HepG2 (cell line): Measurements from ENCODE around the gene TBC1D1. TPM values are rescaled to one million over a fixed set of nuclear protein-coding genes. Genes with fewer than 3 reads are reported as not detected.

Source experiments
- ARNT ChIP-seq: fragments of 450-650 bp; IDR thresholded peaks from 2 replicates; pipeline ENCODE4 v1.6.1; 2017
- DNMT1 ChIP-seq: sonication (generic); formaldehyde crosslinking; IDR thresholded peaks from 2 replicates; pipeline ENCODE4 v1.5.1; 2020; ENCODE audit warnings: mild to moderate bottlenecking, missing genetic modification reagents
- GZF1 ChIP-seq: sonication (generic); formaldehyde crosslinking; IDR thresholded peaks from 2 replicates; pipeline ENCODE4 v1.5.1; 2020; ENCODE audit warnings: mild to moderate bottlenecking, missing genetic modification reagents
- KAT8 ChIP-seq: IDR thresholded peaks from 2 replicates; pipeline ENCODE4 v1.6.1; 2016; ENCODE audit warnings: missing genetic modification reagents, missing compliant biosample characterization
- MAFF ChIP-seq: IDR thresholded peaks from 2 replicates; pipeline ENCODE4 v1.6.1; 2011; ENCODE audit warnings: low read depth, low read length, improper control_type of control experiment
- MAFK ChIP-seq, 2 experiments: IDR thresholded peaks in 1 of 2; conservative IDR thresholded peaks in 1 of 2; 2 replicates each; pipeline ENCODE4 v1.6.1; 2011; ENCODE audit warnings: improper control_type of control experiment in 2 of 2, low read length in 2 of 2
- MIER2 ChIP-seq: IDR thresholded peaks from 2 replicates; pipeline ENCODE4 v1.6.1; 2016; ENCODE audit warnings: missing biosample characterization, missing genetic modification reagents
- NFYB ChIP-seq: sonication (generic); formaldehyde crosslinking; IDR thresholded peaks from 2 replicates; pipeline ENCODE4 v1.4.0; 2020; ENCODE audit warnings: missing genetic modification reagents
- POLR2AphosphoS2 ChIP-seq: IDR thresholded peaks from 2 replicates; pipeline ENCODE4 v1.6.1; 2011; ENCODE audit warnings: low read depth, low read length, improper control_type of control experiment
- RNF2 ChIP-seq: fragments of 450-650 bp; conservative IDR thresholded peaks from 2 replicates; pipeline ENCODE4 v1.6.1; 2016; ENCODE audit warnings: low read depth
- SOX13 ChIP-seq, 3 experiments: fragments of 450-650 bp in 1 of 3; sonication (generic) in 1 of 3; formaldehyde crosslinking in 1 of 3; IDR thresholded peaks in 2 of 3; conservative IDR thresholded peaks in 1 of 3; 2 replicates each; pipeline versions ENCODE4 v1.5.0 to v1.6.1; 2016 to 2020; ENCODE audit warnings: antibody characterized with exemption in 1 of 3, mild to moderate bottlenecking in 1 of 3, missing compliant biosample characterization in 1 of 3, missing genetic modification reagents in 1 of 3, moderate library complexity in 1 of 3
- SP140L ChIP-seq: sonication (generic); formaldehyde crosslinking; IDR thresholded peaks from 2 replicates; pipeline ENCODE4 v1.4.0; 2020; ENCODE audit warnings: missing genetic modification reagents, borderline replicate concordance
- U2AF2 ChIP-seq: fragments of 200-400 bp; formaldehyde crosslinking; IDR thresholded peaks from 2 replicates; pipeline ENCODE4 v1.6.1; 2017; ENCODE audit warnings: low read depth, mild to moderate bottlenecking, low read length
- ZNF34 ChIP-seq: sonication (generic); formaldehyde crosslinking; IDR thresholded peaks from 2 replicates; pipeline ENCODE4 v1.4.0; 2020; ENCODE audit warnings: mild to moderate bottlenecking, missing genetic modification reagents, borderline replicate concordance
- ZNF432 ChIP-seq: sonication (generic); formaldehyde crosslinking; IDR thresholded peaks from 2 replicates; pipeline ENCODE4 v1.5.0; 2020; ENCODE audit warnings: missing genetic modification reagents, mild to moderate bottlenecking, borderline replicate concordance
- ZNF44 ChIP-seq: sonication (generic); formaldehyde crosslinking; IDR thresholded peaks from 2 replicates; pipeline ENCODE4 v1.5.1; 2020; ENCODE audit warnings: mild to moderate bottlenecking, missing genetic modification reagents
- ZSCAN22 ChIP-seq: sonication (generic); formaldehyde crosslinking; IDR thresholded peaks from 2 replicates; pipeline ENCODE4 v1.4.0; 2020; ENCODE audit warnings: mild to moderate bottlenecking, missing genetic modification reagents
- polyA plus RNA-seq, 8 experiments: library from polyadenylated mRNA; depleted of rRNA in 3 of 8; stranded (reverse) in 7 of 8; unstranded in 1 of 8; fragments of >200 nt; fragmentation: Illumina TruSeq in 4 of 8; extraction: Trizol in 4 of 8; gene quantifications; 2 replicates each; pipeline versions ENCODE4 v1.2.1 to v1.2.3, GENCODE V29; 2011 to 2016; ENCODE audit warnings: low read depth in 4 of 8, missing spikeins in 1 of 8, mixed read lengths in 1 of 8; ENCODE audit not compliant: insufficient read depth in 1 of 8
- total RNA-seq, 5 experiments: library from RNA; depleted of rRNA; stranded (reverse); fragments of >200 nt; fragmentation: Illumina TruSeq; extraction: Trizol; gene quantifications; 2 replicates each; pipeline ENCODE4 v1.2.3, GENCODE V29; 2016; ENCODE audit warnings: low read depth in 1 of 5
- TF ChIP-seq, protein P1 (sequence below): sonication (generic); formaldehyde crosslinking; IDR thresholded peaks from 2 replicates; pipeline ENCODE4 v1.5.1; 2020; ENCODE audit warnings: mild to moderate bottlenecking, missing genetic modification reagents, borderline replicate concordance
- TF ChIP-seq, protein P2 (sequence below): sonication (generic); formaldehyde crosslinking; IDR thresholded peaks from 2 replicates; pipeline ENCODE4 v1.4.0; 2020; ENCODE audit warnings: mild to moderate bottlenecking, missing genetic modification reagents
- TF ChIP-seq, protein P3 (sequence below): sonication (generic); formaldehyde crosslinking; IDR thresholded peaks from 2 replicates; pipeline ENCODE4 v1.4.0; 2020; ENCODE audit warnings: missing genetic modification reagents, mild to moderate bottlenecking, borderline replicate concordance
- TF ChIP-seq, protein P4 (sequence below): IDR thresholded peaks from 2 replicates; pipeline ENCODE4 v1.6.1; 2016; ENCODE audit warnings: missing compliant biosample characterization, missing genetic modification reagents, borderline replicate concordance

TBC1D1 gene
- total and polyA plus RNA-seq, 2 of the 13 experiments (the other 11 are each of a cell fraction or from before 2014, with no cell fraction given), result 37.3 to 62.8 TPM

DNA sequence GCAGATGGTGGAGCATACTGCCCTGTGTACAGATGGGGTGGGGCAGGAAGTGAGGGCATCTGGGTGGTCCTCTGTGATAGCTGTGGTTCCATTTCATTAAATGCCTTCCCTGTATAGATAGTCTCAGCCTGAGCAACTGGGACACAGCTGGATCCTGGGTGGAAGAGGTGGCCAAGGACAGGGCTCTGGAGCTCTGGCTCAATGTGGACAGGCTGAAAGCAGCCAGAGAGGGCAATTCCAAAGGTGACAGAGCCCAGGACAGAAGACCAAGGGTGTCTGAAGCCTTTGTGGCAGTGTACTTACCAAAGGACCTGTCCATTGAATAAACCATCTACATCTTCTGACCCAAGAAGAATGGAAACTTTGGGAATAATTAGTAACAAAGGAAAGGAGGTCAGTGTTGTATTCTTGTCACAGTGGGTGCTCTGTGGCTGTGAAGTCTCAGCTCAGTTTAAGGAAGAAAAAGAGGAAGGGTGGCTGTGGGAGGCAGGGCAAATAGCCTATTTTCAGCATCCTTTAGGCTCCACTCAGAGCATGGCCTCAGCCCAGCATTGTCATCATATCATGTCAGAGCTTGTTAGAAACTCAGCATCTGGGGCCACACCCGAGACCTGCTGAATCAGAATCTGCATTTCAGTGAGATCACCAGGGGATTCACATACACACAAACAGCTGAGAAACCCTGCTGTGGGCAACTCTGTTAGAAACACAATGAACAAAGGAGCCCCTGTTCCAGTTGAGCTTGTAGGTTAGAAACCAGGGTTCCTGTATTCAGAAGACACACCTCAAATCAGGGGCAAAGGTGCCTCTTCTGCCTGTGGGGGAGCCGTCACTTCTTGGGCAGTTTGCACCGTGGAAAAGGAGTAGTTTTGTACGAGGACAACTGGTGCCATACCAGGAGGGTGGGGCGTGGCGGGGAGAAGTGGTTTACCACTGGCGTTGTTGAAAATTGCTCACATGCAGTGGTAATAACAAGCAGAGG, 237.9 kb downstream of the TBC1D1 start (continued):
- 0 out of 4 replicates have a peak, but pooled peaks of 1 of the 2 experiments have one; percentile 8 for TF ChIP-seq MAFK (conservative IDR thresholded peaks at IDR 0.05 in 1 of 2, IDR thresholded peaks at IDR 0.05 in 1 of 2; ENCODE audit: low read length in 2 of 2)
- TF ChIP-seq SP140L (CRISPR knock-in tag), result no peak
- no peak for TF ChIP-seq POLR2AphosphoS2
- TF ChIP-seq, protein P1, sequence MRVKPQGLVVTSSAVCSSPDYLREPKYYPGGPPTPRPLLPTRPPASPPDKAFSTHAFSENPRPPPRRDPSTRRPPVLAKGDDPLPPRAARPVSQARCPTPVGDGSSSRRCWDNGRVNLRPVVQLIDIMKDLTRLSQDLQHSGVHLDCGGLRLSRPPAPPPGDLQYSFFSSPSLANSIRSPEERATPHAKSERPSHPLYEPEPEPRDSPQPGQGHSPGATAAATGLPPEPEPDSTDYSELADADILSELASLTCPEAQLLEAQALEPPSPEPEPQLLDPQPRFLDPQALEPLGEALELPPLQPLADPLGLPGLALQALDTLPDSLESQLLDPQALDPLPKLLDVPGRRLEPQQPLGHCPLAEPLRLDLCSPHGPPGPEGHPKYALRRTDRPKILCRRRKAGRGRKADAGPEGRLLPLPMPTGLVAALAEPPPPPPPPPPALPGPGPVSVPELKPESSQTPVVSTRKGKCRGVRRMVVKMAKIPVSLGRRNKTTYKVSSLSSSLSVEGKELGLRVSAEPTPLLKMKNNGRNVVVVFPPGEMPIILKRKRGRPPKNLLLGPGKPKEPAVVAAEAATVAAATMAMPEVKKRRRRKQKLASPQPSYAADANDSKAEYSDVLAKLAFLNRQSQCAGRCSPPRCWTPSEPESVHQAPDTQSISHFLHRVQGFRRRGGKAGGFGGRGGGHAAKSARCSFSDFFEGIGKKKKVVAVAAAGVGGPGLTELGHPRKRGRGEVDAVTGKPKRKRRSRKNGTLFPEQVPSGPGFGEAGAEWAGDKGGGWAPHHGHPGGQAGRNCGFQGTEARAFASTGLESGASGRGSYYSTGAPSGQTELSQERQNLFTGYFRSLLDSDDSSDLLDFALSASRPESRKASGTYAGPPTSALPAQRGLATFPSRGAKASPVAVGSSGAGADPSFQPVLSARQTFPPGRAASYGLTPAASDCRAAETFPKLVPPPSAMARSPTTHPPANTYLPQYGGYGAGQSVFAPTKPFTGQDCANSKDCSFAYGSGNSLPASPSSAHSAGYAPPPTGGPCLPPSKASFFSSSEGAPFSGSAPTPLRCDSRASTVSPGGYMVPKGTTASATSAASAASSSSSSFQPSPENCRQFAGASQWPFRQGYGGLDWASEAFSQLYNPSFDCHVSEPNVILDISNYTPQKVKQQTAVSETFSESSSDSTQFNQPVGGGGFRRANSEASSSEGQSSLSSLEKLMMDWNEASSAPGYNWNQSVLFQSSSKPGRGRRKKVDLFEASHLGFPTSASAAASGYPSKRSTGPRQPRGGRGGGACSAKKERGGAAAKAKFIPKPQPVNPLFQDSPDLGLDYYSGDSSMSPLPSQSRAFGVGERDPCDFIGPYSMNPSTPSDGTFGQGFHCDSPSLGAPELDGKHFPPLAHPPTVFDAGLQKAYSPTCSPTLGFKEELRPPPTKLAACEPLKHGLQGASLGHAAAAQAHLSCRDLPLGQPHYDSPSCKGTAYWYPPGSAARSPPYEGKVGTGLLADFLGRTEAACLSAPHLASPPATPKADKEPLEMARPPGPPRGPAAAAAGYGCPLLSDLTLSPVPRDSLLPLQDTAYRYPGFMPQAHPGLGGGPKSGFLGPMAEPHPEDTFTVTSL, result no peak
- no peak for TF ChIP-seq U2AF2
- no peak for TF ChIP-seq GZF1 (CRISPR knock-in tag)
- no peak for TF ChIP-seq DNMT1 (CRISPR knock-in tag)
- no peak for TF ChIP-seq SOX13 (IDR thresholded peaks at IDR 0.05)
- TF ChIP-seq SOX13 (CRISPR knock-in tag; conservative IDR thresholded peaks at IDR 0.05 in 1 of 2, IDR thresholded peaks at IDR 0.05 in 1 of 2), result no peak; a peak in 1 of 4 replicates
- 0 out of 2 replicates have a peak, but pooled peaks have one; percentile 14 for TF ChIP-seq MAFF
- TF ChIP-seq ARNT, result no peak
- TF ChIP-seq ZNF432, result no peak
- TF ChIP-seq, protein P2, sequence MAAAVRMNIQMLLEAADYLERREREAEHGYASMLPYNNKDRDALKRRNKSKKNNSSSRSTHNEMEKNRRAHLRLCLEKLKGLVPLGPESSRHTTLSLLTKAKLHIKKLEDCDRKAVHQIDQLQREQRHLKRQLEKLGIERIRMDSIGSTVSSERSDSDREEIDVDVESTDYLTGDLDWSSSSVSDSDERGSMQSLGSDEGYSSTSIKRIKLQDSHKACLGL (CRISPR knock-in tag), result no peak
- no peak for TF ChIP-seq RNF2
- no peak for TF ChIP-seq NFYB (CRISPR knock-in tag)
- TF ChIP-seq, protein P3, sequence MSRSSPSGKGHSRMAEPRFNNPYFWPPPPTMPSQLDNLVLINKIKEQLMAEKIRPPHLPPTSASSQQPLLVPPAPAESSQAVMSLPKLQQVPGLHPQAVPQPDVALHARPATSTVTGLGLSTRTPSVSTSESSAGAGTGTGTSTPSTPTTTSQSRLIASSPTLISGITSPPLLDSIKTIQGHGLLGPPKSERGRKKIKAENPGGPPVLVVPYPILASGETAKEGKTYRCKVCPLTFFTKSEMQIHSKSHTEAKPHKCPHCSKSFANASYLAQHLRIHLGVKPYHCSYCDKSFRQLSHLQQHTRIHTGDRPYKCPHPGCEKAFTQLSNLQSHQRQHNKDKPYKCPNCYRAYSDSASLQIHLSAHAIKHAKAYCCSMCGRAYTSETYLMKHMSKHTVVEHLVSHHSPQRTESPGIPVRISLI (CRISPR knock-in tag), result no peak
- TF ChIP-seq KAT8, result no peak
- no peak for TF ChIP-seq ZSCAN22 (CRISPR knock-in tag)
- no peak for TF ChIP-seq ZNF34 (CRISPR knock-in tag)
- TF ChIP-seq MIER2 (CRISPR knock-in tag), result no peak
- TF ChIP-seq, protein P4, sequence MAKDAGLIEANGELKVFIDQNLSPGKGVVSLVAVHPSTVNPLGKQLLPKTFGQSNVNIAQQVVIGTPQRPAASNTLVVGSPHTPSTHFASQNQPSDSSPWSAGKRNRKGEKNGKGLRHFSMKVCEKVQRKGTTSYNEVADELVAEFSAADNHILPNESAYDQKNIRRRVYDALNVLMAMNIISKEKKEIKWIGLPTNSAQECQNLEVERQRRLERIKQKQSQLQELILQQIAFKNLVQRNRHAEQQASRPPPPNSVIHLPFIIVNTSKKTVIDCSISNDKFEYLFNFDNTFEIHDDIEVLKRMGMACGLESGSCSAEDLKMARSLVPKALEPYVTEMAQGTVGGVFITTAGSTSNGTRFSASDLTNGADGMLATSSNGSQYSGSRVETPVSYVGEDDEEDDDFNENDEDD, result no peak
- TF ChIP-seq ZNF44 (CRISPR knock-in tag), result no peak
